Measurements from ENCODE around the gene SH3GLB1.

The SH3GLB1 gene

DNA sequence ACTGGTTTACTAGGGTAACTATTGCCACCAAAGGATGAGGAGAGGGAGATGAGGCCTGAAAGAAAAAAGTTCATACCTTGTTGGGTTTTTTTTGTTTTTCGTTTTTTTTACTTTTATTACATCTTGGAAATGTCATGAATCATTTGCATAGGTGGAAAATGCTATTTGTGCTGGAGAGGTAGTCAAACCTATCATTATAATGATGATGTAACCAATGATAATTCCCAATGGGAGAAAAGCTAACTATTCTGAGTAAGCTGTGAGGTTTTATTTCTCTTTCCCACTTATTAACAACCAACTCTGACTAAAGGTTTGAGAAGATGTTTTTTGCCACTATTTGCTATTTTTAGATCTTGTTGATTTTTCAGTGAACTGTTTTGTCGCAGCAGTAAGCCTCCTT is 29.0 kb downstream of the SH3GLB1 start:
- no peak for DNase-seq (ENCODE audit: low read depth)

DNA sequence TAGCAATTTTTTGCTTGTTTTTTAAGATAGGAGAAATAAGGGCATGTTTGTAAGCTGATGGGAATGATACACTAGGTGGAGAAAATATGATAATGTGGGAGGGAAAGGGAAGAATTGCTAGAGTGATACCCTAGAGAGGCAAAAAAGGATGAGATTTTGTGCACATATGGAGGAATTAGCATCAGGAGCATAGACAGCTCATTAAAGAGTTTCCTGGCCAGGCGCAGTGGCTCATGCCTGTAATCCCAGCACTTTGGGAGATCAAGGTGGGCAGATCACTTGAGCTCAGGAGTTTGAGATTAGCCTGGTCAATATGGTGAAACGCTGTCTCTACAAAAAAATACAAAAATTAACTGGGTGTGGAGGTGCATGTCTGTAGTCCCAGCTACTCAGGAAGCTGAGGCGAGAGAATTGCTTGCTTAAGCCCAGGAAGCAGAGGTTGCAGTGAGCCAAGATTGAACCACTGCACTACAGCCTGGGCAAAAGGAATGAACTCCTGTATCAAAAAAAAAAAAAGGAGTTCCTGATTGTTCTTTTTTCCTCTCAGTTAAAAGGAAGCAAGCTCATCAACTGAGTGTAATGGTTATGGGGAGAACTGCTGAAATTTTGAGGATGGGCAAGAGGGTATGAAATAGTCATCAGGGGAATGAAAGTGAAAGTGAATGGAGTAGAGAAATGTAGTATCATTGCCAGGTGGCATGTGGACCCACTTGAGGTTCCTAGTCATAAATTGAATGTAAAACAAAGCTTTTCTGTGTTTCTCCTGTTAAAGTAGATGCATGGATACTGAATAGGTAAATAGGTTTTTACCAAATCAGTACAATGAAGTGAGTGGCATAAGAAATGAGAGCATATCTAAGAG is 35.5 kb downstream of the SH3GLB1 start:
- DNase-seq (ENCODE audit: low read depth), result no peak

DNA sequence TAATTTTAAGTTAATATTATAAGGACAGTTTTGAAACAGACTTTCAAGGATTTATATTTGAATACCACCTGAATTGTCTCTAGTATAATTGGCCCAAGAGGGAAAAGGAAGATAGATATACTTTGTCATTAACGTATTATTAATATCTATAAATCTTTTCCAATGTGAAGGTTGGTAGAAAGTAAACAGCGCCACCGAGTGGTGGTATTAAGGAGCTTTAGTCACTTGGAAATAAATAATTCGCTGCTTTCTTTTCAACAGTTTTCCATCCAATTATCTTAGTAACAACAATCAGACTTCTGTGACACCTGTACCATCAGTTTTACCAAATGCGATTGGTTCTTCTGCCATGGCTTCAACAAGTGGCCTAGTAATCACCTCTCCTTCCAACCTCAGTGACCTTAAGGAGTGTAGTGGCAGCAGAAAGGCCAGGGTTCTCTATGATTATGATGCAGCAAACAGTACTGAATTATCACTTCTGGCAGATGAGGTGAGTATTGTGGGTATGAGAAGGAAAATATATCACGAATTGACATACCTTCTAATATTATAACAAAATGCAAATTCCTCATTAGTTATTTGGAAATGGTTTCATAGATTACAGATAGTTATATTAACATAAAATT is 37.7 kb downstream of the SH3GLB1 start:
- DNase-seq (ENCODE audit: low read depth), result peak; percentile 15

DNA sequence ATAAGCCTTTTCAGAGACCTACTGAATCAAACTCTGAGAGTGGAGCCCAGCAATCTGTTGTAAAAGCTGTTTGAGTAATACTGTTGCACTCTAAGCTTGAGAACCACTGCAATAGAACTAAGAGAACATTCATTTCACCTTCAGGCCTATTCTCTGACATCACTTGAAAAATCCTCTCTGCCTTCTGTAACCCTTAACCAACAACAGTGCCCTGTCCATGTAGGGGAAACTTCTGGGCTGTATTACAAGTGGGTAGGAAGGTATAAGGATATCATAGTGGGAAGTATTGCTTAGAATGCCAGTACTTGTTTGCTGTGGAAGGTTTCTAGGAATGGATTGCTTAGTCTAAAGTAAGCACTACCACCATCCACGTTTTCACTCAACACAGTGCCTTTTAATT is 42.9 kb downstream of the SH3GLB1 start:
- DNase-seq (ENCODE audit: low read depth), result no peak

DNA sequence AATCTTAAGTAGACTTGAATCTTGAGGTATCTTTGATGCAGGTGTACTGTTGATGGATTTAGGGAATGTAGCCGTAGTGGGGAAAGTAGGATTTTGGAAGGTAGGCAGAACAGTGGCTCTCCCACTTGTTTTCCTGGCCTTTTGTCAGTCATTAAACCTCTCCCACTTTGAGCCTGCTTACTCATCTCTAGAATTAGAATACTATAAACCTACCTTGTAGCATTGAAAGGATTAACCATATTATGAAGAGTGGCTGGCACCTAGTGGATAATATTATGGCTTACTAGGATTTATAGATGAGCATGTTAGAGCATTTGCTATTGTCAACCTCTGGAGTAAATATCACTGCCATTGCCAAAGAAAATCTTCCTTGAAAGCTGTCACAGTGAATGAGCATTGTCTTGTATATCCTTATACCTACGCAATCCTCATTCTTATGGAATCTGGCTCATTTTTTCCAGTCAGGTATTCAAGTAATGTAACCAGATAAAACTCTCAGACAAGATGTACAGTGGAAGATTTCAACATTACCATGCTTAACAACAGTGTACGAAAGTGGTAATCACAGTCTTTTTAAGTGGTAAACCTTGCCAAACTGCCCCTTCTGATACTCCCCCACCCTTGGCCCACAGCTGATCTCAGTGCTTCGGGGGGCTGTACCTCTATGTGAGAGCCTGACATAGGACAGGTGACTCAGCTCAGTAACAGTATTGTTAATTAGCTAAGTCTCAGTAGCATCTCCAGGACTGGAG is 44.4 kb downstream of the SH3GLB1 start:
- DNase-seq (ENCODE audit: low read depth), result no peak

DNA sequence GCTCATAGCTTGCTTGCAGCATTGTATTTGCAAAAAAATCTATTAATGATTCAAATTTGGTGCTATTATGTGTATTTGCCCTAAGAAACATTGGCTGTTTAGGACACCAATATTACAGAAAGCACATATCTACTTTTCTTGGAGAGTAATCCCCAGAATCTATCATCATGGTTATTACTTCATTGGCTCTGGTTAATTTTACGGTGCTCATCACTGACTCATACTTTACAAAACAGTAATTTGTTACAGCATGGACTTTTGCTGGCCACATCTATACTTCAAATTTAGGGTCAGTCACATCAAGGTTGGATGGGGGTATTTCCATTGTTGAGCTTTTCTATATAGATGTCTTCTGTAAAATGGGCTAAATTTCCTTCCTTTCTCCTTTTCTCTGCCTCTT is 45.7 kb downstream of the SH3GLB1 start:
- DNase-seq (ENCODE audit: low read depth), result no peak

DNA sequence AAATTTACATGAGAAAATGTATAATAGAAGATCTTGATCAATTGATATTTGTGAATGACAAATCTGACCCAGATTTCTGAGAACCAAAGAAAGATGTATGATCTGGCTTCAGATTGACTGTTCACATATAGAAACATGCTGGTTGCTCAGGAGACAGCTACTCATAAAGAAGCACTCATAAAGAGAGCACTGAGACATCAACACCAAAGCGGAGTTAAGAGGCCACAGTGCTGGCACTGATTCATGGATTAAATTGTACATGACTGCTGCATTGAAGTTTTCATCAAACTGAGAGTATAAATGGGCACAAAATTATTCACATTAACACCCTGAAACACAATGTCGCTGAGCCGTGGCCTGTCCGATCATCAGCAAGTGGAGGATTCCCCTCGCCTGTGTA is 46.2 kb downstream of the SH3GLB1 start:
- DNase-seq (ENCODE audit: low read depth), result no peak

DNA sequence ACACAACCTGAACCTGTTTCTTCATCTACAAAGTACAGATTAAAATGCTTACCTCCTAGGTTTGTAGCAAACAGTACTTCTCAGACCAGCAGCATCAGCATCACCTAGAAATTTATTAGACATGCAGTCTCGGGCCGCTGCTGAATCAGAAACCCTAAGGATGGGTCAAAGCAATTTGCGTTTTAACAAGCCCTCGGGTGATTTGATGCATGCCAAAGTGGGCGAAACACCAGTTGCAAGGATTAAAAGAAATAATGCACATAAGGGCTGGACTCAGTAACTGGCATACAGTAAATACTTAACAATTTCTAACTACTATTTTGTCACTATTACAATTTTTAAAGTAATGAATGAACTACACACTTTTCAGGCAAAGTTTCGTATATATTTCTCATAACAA is 47.5 kb downstream of the SH3GLB1 start:
- no peak for DNase-seq (ENCODE audit: low read depth)

DNA sequence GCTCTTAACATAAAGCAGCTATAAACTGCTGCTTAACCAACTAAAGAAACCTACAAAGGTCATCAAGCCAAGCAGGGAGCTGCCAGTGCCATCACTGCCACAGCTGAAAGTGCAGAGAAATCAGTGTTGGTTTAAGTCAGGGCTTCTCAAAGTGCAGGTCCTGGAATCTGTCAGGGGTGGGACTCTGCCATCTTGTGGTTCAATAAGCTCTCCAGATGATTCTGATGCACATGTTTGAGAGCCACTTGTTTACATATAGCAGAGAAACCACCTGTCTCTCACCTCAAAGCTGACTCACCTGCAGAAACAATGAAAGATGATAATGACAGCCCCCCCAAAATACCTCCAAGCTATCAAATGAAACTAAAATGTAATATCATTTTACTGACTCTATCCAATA is 49.3 kb downstream of the SH3GLB1 start:
- DNase-seq (ENCODE audit: low read depth), result no peak

DNA sequence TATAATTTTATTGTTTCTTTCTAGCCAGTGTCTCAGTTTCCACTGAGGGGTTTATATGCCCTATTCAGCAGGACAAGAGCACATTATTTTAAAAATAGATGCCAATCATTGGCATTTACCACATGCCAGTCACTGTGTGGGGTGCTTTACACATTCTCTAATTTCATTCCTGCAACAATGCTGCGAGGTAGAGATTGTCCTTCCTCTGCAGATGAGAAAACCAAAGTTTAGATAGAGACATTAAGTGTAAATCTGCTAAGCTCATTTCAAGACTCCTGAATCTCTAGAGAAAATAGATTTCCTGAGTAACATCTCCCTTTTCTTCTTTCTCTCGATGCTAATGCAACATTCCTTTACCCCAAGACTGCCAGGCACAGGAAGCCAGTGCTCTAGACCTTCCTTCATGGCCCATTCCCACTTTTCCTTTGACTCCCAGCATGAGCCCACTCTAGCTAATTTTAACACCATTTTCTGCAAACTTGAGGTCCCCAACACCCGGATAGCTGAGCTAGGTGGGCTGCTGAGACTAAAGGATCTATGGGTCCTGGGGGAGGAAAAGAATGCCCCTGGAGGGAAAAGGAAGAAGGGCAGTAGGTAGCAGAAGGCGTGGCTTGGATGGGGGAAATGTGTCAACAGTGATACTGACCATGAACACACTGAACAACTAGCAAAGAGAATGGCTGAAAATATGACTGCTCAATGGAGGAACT is 50.0 kb downstream of the SH3GLB1 start:
- no peak for DNase-seq (ENCODE audit: low read depth)

DNA sequence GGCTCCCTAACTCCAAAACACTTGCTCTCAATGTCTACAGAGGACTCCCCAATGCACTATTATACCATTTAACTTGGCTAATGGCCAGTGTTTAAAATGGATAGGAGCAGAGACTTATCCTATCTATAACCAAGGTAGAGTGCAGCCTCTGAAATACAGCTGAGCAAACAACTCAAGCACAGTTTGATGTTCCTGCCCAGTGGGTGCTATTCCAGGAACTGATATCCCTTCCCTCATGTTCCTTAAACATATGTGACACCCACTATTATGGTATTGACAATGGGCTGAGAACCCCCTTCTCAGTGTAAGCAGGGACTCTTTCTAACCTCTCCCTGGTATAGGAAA is 51.7 kb downstream of the SH3GLB1 start:
- DNase-seq (ENCODE audit: low read depth), result no peak

DNA sequence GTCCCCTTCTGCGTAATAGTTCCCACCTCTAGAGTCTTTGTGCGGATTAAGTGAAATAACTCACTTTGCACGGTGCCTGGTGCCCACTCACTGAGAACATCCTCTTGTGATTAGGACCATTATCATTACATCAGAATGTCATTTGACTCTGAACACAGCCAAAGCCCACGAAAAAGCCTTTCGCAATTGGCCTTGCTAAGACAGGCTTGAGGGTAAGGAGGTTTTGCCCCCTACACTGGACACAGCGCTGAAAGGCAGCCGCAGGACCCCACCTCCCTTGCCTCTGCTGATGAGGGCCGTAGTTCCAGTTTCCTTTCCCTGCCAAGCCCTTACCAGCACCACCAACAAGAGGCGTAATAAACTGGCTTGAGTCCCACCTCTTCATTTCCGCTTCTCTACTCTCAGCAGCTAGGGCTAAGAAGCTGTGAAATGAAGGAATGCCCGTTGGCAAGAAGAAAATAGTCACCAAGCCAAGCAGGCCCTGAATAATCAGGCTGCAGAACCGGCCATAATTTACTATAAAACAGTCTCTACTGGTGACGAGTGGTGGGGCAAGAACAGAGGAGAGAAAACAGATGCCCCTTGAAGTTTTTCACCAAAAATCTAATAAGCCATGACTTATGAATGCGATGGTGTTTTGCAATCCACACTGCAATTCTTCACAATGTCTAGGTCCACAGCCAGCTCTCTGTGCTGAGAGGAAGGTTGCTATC is 53.1 kb downstream of the SH3GLB1 start:
- DNase-seq (ENCODE audit: low read depth), result no peak

DNA sequence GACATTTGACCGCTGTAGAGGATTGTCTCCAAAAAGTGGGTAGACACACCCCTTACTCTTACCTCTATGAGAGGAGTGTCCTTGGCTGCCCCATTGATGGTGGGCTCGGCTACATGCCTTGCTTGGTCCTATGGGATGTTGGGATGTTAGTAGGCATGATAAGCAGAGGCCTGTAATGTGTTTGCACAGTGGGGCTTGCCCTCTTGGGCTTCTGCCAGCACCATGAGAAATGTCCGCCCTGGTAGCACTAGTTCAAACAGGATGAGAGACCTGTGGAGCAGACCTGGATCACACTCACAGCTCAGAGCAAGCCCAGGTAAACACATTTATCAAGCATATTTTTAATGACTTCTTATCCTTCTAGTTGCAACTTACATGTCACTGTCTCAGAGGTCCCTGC is 54.2 kb downstream of the SH3GLB1 start:
- DNase-seq (ENCODE audit: low read depth), result no peak

DNA sequence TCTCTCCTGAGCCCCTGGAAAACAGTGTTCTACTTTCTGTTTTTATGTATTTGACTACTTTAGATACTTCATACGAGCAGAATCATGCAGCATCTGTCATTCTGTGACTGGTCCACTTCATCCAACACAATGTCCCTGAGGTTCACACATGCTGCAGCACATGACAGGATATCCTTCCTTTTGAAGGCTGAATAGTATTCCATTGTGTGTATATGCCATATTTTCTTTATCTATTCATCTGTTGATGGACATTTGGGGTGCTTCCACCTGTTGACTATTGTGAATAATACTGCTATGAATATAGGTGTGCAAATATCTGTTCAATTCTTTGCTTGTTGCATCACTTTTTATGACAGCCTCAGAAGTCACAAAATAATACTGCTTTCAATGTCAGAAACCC is 55.8 kb downstream of the SH3GLB1 start:
- DNase-seq (ENCODE audit: low read depth), result no peak

DNA sequence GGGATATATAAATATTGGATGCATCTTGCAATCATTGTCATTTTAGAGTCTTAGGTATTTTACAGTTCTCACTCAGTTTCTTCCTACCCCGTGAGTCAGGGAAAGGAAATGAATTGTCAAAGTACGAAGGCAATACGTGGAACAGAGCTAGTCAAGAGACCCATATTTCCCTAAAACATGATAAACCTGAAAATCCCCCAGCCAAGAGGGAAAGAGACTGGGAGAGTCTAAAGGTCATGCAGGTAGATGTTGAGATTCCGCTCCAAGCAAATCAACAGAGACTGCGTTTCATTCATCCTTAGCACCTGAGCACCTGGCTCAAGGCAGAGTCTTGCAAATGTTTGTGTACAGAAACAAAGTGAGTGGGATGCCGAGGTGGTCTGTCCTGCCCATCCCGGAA is 58.0 kb downstream of the SH3GLB1 start:
- no peak for DNase-seq (ENCODE audit: low read depth)

DNA sequence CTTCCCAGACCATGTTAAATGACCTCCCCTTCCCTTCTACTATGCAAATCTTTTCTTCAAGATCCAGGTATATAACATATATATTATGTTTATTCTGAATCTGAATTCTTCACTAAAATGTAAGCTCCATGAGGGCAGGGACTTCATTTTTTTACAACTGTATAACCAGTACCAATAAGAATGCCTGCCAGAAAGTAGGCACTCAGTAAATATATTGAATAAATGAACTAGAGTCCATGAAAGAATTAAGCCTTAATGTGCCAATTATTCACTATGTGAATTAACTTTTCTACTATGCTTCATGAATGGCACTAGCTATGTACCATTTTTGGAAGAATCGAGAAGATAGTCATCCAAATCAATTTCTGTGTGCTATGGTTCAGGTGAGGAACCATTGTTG is 60.1 kb downstream of the SH3GLB1 start:
- DNase-seq (ENCODE audit: low read depth), result no peak

DNA sequence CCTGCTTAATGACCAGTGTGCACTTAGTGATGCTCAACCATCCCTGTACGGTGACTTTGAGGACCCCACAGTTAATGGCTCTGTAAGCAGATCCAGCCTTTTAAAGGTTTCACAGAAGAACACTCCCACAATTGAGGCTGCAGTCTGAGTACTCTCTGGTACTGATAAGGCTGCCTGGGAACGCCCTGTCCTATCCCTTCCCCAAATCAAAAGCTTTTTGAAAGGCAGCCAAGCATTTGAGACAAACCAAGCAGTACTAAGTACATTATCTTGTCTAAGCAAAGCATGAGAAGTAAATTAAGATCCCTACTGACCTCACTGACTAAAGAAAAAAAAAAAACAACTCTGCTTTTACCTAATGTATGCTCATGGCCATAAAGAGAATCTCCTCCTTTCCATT is 60.7 kb downstream of the SH3GLB1 start:
- no peak for DNase-seq (ENCODE audit: low read depth)

DNA sequence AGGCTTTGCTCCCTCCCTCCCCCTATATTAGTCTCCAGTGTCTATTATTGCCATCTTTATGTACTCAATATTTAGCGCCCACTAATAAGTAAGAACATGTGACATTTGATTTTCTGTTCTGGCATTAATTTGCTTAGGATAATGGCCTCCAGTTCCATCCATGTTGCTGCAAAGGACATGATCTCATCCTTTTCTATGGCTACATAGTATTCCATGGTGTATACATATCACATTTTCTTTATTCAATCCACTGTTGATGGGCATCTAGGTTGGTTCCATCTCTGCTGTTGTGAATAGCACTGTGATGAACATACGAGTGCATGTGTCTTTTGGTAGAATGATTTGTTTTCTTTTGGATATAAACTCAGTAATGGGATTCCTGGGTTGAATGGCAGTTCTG is 61.3 kb downstream of the SH3GLB1 start:
- no peak for DNase-seq (ENCODE audit: low read depth)

DNA sequence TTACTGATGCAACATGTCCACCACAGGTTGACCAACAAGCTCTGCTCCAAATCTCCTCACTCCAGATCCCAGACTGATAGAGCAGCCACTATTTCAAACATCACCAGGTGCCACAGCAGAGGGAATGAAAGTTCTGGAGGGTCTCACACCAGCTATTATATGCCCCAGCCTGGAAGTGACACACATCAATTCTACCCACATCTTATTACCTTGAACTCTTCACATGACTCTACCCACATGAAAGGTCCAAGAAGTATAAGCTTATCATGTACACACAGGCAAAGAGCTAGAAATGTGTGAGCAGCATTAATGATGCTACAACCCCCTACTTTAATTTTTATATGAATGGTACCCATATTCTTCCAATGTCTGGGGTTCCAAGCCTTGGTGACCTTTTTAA is 64.2 kb downstream of the SH3GLB1 start:
- no peak for DNase-seq (ENCODE audit: low read depth)

DNA sequence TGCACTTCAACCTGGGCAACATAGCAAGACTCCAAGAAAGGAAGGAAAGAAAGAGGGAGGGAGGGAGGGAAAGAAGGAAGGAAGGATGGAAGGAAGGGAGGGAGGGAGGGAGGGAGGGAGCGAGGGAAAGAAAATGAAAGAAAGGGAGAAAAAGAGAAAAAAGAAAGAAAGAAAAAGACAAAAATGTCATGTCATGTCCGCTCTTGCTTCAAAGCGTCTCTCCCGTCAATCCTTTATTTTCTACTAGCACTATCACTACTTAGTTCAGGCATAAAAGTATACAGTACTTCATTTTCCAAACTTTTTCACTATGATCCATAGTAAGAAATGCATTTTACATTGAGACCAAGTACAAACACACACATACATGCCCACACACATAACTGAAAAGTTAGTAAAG is 64.7 kb downstream of the SH3GLB1 start:
- no peak for DNase-seq (ENCODE audit: low read depth)

DNA sequence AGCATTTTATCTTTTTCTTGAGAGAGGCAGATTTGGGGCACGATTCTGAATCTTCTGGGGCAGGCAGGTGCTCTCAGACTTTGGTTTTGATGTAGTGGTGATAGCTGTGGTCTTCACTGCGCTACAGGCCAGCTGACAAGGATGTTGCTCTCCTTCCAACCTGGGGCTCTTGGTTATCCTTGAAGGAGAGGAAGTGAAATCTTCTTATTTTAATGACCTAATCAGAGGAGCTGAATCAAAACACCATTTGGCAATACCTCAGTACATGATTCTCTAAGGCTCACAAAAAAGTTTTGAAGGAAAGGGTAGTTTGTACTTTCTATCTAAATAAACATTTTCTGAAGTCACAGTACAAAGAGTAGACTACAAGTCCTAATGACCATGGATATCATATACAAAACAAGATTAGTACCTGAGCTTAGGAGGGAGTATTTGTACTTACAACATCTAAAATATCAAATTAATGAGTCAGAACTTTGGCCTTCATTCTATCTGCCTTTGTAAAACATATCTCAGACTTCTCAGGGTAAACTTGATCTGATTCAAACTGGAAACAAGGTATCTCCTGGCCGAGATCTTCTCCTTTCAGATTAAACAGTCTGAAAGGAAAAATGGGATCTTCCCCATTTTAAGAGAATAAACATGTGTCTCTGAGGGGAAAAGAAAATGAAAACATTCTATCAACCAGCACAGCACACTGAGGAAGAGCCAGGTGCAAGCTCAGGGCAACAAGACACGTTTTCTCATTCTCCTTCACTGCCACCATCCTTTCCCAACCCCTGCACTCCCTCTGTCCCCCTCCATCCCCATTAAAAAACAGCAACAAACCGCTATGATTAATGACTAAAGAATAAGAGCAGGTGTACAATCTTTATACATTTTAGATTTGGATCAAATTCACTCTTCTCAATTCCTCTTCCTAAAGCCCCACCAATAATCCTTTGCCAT is 69.2 kb downstream of the SH3GLB1 start:
- DNase-seq (ENCODE audit: low read depth), result no peak

Measured in stimulated activated CD4-positive, alpha-beta T cell treated with anti-CD3 and anti-CD28 coated beads, Interleukin-2, amount 100 ng/mL, for 4 hours (primary cell).